ENCODE measurements around the gene S1PR5. TPM values are rescaled to one million over a fixed set of nuclear protein-coding genes. Genes with fewer than 3 reads are reported as not detected.
A peak's percentile ranks its signal among the peaks of the same experiment; 100 is the strongest.
"Not testable (repeated sequence)": the region's sequence is repeated elsewhere in the genome, so short reads cannot be mapped to it uniquely, and the experiment has no call there.

S1PR5 gene
- total RNA-seq, 2 experiments from 2014 or later = 0.55 to 0.92 TPM

GRCh38 chr19:10552510-10553053, 35.3 kb upstream of the S1PR5 start:
- Histone ChIP-seq H3K36me3 (ENCODE audit: insufficient read depth, low read length) (peaks cover 74% of the 10 kb centered on the region), H3K27ac (ENCODE audit: low read depth in 1 of 2, low read length in 2 of 2) (peak overlapping the region; percentile 57 to 69), H3K9me3 (ENCODE audit: control insufficient read depth in 1 of 2, insufficient read depth in 1 of 2, low read length in 2 of 2) (peaks cover 0 to 5% of the 10 kb centered on the region in 2 experiments), H3K4me1 (ENCODE audit: insufficient read depth, low read length) (peaks cover 69% of the 10 kb centered on the region), H3K4me3 (ENCODE audit: low read length) (no peak overlapping the region), H3K27me3 (ENCODE audit: control insufficient read depth in 1 of 2, insufficient read depth in 2 of 2, low read length in 2 of 2) (no peaks in the 10 kb centered on the region)
- ChIA-PET CTCF (interaction anchor here (0.8 to 1.4 kb wide), 6 partner anchors 20 to 165 kb away, joined by 3 to 7 read pairs (median 4); partner anchors contain the start of gene DNM2), POLR2A (interaction anchor here (0.6 to 6.7 kb wide), 4 partner anchors 10 to 23 kb away, joined by 3 to 81 read pairs (median 10); partner anchors contain the start of genes CDKN2D and KRI1)
- peaks cover 45% of the 10 kb centered on the region for H3K4me1 Mint-ChIP-seq (ENCODE audit: low read depth)
- no peak overlapping the region for H3K4me3 Mint-ChIP-seq
- no peaks in the 10 kb centered on the region for H3K27me3 Mint-ChIP-seq
- peak; percentile 25 for ATAC-seq (ENCODE audit: poor library complexity)
- TF ChIP-seq CTCF (IDR thresholded peaks at IDR 0.05) = no peak
- peak overlapping the region; percentile 85 for H3K27ac Mint-ChIP-seq
- DNase-seq = peak in 1 of 14 experiments; percentile 30
- H3K9me3 Mint-ChIP-seq = no peaks in the 10 kb centered on the region
- peaks cover 81% of the 10 kb centered on the region for H3K36me3 Mint-ChIP-seq (ENCODE audit: low read depth)
- intact Hi-C loops (cut with DNase I, micrococcal nuclease) = no loop called here

DNA sequence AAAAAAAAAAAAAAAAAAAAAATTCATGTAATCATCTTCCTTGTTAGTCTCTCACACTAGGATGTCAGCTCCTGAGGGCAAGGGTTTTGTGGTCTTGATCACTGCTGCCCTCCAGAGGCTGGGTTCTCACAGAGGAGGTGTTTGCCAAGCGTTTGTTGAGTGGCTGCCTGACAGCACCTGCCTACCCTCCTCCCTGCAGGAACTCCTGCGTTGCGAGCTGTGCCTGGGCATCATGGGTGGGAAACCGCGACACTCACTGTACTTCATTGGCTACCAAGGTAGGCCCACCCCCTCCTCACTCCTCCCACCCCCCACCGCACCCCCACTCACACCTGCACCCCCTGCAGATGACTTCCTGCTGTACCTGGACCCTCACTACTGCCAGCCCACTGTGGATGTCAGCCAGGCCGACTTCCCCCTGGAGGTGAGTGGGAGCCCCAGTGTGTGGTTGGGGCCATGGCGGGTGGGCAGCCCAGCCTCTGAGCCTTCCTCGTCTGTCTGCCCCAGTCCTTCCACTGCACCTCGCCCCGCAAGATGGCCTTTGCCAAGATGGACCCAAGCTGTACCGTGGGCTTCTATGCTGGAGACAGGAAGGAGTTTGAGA, 34.6 kb upstream of the S1PR5 start:
- Mint-ChIP-seq H3K27ac (peak overlapping the region; percentile 42), H3K9me3 (no peaks in the 10 kb centered on the region), H3K36me3 (ENCODE audit: low read depth) (peaks cover 85% of the 10 kb centered on the region), H3K27me3 (no peaks in the 10 kb centered on the region), H3K4me1 (ENCODE audit: low read depth) (peaks cover 45% of the 10 kb centered on the region), H3K4me3 (no peak overlapping the region)
- no peak overlapping the region for H3K4me3 ChIP-seq (ENCODE audit: low read length)
- H3K27ac ChIP-seq (ENCODE audit: low read depth in 1 of 2, low read length in 2 of 2) = peak overlapping the region in 1 of 2 donors; percentile 57
- ChIA-PET POLR2A (interaction anchor here (0.7 to 6.7 kb wide), 3 partner anchors 9 to 15 kb away, joined by 3 to 81 read pairs (median 17); partner anchors contain the start of genes CDKN2D and KRI1), CTCF (interaction anchor here (0.6 to 0.8 kb wide), 2 partner anchors 42 to 48 kb away, joined by 3 read pairs; no protein-coding TSS in a partner anchor)
- ATAC-seq (ENCODE audit: poor library complexity) (no peak), DNase-seq (peak in 7 of 14 experiments; percentile 33 to 74 (median 44))
- peaks cover 76% of the 10 kb centered on the region for H3K36me3 ChIP-seq (ENCODE audit: insufficient read depth, low read length)
- H3K27me3 ChIP-seq (ENCODE audit: control insufficient read depth in 1 of 2, insufficient read depth in 2 of 2, low read length in 2 of 2) = no peaks in the 10 kb centered on the region
- peaks cover 65% of the 10 kb centered on the region for H3K4me1 ChIP-seq (ENCODE audit: insufficient read depth, low read length)
- intact Hi-C loops (cut with DNase I, micrococcal nuclease) = no loop called here
- peaks cover 0 to 5% of the 10 kb centered on the region in 2 experiments for H3K9me3 ChIP-seq (ENCODE audit: control insufficient read depth in 1 of 2, insufficient read depth in 1 of 2, low read length in 2 of 2)
- TF ChIP-seq CTCF (IDR thresholded peaks at IDR 0.05) = no peak

GRCh38 chr19:10551006-10551405, 33.8 kb upstream of the S1PR5 start:
- intact Hi-C loops (cut with DNase I, micrococcal nuclease); H3K4me3 Mint-ChIP-seq; H3K27me3 ChIP-seq (ENCODE audit: control insufficient read depth in 1 of 2, insufficient read depth in 2 of 2, low read length in 2 of 2): not testable (repeated sequence)

More at GRCh38 chr19:10551006-10551405, 33.8 kb upstream of the S1PR5 start:
- H3K9me3 Mint-ChIP-seq; H3K27ac ChIP-seq (ENCODE audit: low read depth in 1 of 2, low read length in 2 of 2); H3K9me3 ChIP-seq (ENCODE audit: control insufficient read depth in 1 of 2, insufficient read depth in 1 of 2, low read length in 2 of 2); H3K27me3 Mint-ChIP-seq; ATAC-seq (ENCODE audit: poor library complexity); H3K4me3 ChIP-seq (ENCODE audit: low read length); DNase-seq: not testable (repeated sequence)
- ChIA-PET CTCF (interaction anchor here (0.6 to 0.8 kb wide), 2 partner anchors 42 to 47 kb away, joined by 3 read pairs; no protein-coding TSS in a partner anchor), POLR2A (interaction anchor here (0.5 to 6.7 kb wide), 3 partner anchors 8 to 45 kb away, joined by 3 to 81 read pairs (median 4); partner anchors contain the start of genes CDKN2D and KRI1)
- H3K4me1 ChIP-seq (ENCODE audit: insufficient read depth, low read length) = peaks cover 59% of the 10 kb centered on the region
- H3K36me3 ChIP-seq (ENCODE audit: insufficient read depth, low read length) = peaks cover 71% of the 10 kb centered on the region
- Mint-ChIP-seq H3K36me3 (ENCODE audit: low read depth) (peaks cover 82% of the 10 kb centered on the region), H3K4me1 (ENCODE audit: low read depth) (peaks cover 43% of the 10 kb centered on the region), H3K27ac (peak overlapping the region; percentile 18)

All from CD4-positive, alpha-beta T cell (primary cell).